A673 (cell line): ENCODE data around the gene NDST4.

Experiments
- CTCF ChIP-seq: fragments of 300-800, 200-600 bp; sonication (generic); conservative IDR thresholded peaks from 2 replicates; pipeline ENCODE4 v1.5.1; 2017; ENCODE audit warnings: low read depth, mild to moderate bottlenecking, antibody characterized with exemption, low read length, moderate library complexity, mixed read lengths
- EZH2 ChIP-seq: fragments of 200-600 bp; sonication (generic); IDR thresholded peaks from 2 replicates; pipeline ENCODE4 v1.6.1; 2017; ENCODE audit warnings: borderline replicate concordance, low read depth, mild to moderate bottlenecking, mixed read lengths, antibody characterized with exemption, low read length; ENCODE audit not compliant: poor library complexity, severe bottlenecking

GRCh38 chr4:115159141-115159540 is 45.7 kb upstream of the NDST4 start:
- no peak for TF ChIP-seq CTCF
- no peak for TF ChIP-seq EZH2
